Measurements from ENCODE around the gene USP19. TPM values are rescaled to one million over a fixed set of nuclear protein-coding genes. Genes with fewer than 3 reads are reported as not detected.

The USP19 gene
- total RNA-seq, 1 experiment from 2014 or later: 92.8 TPM

DNA sequence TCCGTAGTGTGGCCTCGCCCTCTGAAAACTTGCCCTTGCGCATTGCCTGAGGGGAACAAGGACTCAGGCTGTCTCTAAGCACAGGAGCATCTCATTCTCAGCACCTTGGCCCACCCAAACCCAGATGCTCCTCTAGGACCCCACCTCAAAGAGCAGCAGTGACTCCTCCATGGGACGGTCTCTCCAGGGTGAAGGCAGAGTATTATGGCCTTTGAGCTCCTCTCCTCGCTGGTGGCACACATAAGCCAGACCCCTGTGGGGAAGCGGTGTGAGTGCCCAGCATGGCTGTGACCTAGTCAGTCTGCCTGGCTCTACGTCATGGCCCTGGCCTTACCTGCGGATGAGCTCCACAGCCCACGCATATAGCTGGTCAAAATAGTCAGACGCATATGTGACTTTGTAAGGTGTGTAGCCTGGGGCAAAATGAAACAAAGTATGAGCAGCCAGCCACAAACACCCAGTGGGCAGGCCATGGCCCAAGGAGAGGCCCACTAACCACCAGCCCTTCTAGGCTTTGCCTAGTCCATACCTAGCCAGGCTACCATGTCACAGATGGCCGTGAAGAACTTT is 20.5 kb downstream of the USP19 start (continued):
- TF ChIP-seq EGR1 (IDR thresholded peaks at IDR 0.05; ENCODE audit: low read depth): no peak
- TF ChIP-seq YY1 (IDR thresholded peaks at IDR 0.05; ENCODE audit: extremely low read depth, insufficient replicate concordance, low read depth, low read length): no peak
- no peak for TF ChIP-seq SIN3A (IDR thresholded peaks at IDR 0.05; ENCODE audit: low read depth)
- TF ChIP-seq CEBPB (IDR thresholded peaks at IDR 0.05; ENCODE audit: low read depth): no peak
- no peak for TF ChIP-seq POLR2A (IDR thresholded peaks at IDR 0.05; ENCODE audit: borderline replicate concordance, extremely low read depth, insufficient read depth, insufficient read length)
- TF ChIP-seq, protein P1, sequence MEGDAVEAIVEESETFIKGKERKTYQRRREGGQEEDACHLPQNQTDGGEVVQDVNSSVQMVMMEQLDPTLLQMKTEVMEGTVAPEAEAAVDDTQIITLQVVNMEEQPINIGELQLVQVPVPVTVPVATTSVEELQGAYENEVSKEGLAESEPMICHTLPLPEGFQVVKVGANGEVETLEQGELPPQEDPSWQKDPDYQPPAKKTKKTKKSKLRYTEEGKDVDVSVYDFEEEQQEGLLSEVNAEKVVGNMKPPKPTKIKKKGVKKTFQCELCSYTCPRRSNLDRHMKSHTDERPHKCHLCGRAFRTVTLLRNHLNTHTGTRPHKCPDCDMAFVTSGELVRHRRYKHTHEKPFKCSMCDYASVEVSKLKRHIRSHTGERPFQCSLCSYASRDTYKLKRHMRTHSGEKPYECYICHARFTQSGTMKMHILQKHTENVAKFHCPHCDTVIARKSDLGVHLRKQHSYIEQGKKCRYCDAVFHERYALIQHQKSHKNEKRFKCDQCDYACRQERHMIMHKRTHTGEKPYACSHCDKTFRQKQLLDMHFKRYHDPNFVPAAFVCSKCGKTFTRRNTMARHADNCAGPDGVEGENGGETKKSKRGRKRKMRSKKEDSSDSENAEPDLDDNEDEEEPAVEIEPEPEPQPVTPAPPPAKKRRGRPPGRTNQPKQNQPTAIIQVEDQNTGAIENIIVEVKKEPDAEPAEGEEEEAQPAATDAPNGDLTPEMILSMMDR (IDR thresholded peaks at IDR 0.05 in 2 of 3, conservative IDR thresholded peaks at IDR 0.05 in 1 of 3; ENCODE audit: borderline replicate concordance in 1 of 3, insufficient read depth in 1 of 3, low read depth in 2 of 3, low read length in 2 of 3): no peak
- TF ChIP-seq SP1 (IDR thresholded peaks at IDR 0.05; ENCODE audit: low read depth): no peak
- TF ChIP-seq ELF1 (IDR thresholded peaks at IDR 0.05; ENCODE audit: borderline replicate concordance, low read depth): no peak

DNA sequence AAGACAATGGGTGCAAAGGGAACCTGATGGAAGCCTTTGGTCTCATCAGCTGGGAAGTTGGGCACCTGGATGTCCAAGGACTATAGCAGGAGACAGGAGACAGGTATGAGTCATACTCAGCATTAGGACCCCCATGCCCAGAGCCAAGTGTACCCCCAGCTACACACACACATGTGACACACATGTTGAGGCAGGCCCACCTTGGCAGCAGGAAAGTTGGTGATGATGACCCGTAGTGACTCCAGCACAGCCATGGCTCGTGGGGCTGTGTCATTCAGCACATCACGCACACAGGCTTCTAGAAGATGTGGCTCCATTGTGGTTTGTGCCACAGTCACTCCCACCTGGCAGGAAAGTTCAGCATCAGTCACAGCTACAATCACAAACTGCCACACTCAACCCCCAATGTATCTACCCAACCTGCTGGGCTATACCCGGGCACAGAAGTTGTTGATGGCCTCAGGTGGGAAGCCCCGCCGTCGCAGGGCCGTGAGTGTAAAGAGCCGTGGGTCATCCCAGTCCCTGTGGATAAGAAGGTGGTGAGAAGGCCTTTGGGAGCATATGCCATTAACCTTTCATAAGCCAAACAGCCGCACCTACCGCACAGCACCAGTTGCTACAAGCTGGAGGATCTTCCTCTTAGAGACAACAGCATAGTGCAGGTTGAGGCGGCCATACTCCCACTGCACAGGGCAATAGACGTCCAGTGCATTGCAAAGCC is 21.6 kb downstream of the USP19 start:
- intact Hi-C loops (cut with micrococcal nuclease): no loop called here
- Histone ChIP-seq H3K27me3 (ENCODE audit: insufficient read depth, low read length) (no peaks in the 10 kb centered on the region), H3K27ac (ENCODE audit: low read depth, low read length) (no peak overlapping the region), H2AFZ (ENCODE audit: low read depth, low read length, poor library complexity, severe bottlenecking) (no peak overlapping the region), H3K36me3 (ENCODE audit: control insufficient read depth in 1 of 2, insufficient read depth in 2 of 2, low read length in 2 of 2) (peaks cover 40 to 43% of the 10 kb centered on the region in 2 experiments), H3K9me3 (ENCODE audit: control insufficient read depth in 1 of 2, insufficient read depth in 1 of 2, low read depth in 1 of 2, low read length in 2 of 2) (no peaks in the 10 kb centered on the region), H3K79me2 (ENCODE audit: insufficient read depth, low read length) (peaks cover 19% of the 10 kb centered on the region), H3K9ac (ENCODE audit: low read length) (no peak overlapping the region), H4K20me1 (ENCODE audit: insufficient read depth) (no peaks in the 10 kb centered on the region), H3K4me2 (ENCODE audit: low read length) (no peak overlapping the region), H3K9me2 (ENCODE audit: insufficient read depth) (no peaks in the 10 kb centered on the region), H3K4me1 (ENCODE audit: control insufficient read depth in 1 of 2, insufficient read depth in 2 of 2, low read length in 2 of 2) (peaks cover 7 to 25% of the 10 kb centered on the region in 2 experiments; a peak in 3 of 4 replicates), H3K4me3 (replicated peaks in 1 of 2; ENCODE audit: low read depth in 1 of 2, low read length in 2 of 2) (no peak overlapping the region)
- TF ChIP-seq POLR2AphosphoS5 (IDR thresholded peaks at IDR 0.05; ENCODE audit: low read depth, low read length) (no peak), EZH2 (IDR thresholded peaks at IDR 0.05) (no peak), ZFX (IDR thresholded peaks at IDR 0.05) (no peak), JUND (IDR thresholded peaks at IDR 0.05) (no peak), RAD21 (IDR thresholded peaks at IDR 0.05; ENCODE audit: low read depth) (no peak)
- TF ChIP-seq, protein P2, sequence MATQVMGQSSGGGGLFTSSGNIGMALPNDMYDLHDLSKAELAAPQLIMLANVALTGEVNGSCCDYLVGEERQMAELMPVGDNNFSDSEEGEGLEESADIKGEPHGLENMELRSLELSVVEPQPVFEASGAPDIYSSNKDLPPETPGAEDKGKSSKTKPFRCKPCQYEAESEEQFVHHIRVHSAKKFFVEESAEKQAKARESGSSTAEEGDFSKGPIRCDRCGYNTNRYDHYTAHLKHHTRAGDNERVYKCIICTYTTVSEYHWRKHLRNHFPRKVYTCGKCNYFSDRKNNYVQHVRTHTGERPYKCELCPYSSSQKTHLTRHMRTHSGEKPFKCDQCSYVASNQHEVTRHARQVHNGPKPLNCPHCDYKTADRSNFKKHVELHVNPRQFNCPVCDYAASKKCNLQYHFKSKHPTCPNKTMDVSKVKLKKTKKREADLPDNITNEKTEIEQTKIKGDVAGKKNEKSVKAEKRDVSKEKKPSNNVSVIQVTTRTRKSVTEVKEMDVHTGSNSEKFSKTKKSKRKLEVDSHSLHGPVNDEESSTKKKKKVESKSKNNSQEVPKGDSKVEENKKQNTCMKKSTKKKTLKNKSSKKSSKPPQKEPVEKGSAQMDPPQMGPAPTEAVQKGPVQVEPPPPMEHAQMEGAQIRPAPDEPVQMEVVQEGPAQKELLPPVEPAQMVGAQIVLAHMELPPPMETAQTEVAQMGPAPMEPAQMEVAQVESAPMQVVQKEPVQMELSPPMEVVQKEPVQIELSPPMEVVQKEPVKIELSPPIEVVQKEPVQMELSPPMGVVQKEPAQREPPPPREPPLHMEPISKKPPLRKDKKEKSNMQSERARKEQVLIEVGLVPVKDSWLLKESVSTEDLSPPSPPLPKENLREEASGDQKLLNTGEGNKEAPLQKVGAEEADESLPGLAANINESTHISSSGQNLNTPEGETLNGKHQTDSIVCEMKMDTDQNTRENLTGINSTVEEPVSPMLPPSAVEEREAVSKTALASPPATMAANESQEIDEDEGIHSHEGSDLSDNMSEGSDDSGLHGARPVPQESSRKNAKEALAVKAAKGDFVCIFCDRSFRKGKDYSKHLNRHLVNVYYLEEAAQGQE (IDR thresholded peaks at IDR 0.05; ENCODE audit: low read depth): no peak
- TF ChIP-seq, protein P3, sequence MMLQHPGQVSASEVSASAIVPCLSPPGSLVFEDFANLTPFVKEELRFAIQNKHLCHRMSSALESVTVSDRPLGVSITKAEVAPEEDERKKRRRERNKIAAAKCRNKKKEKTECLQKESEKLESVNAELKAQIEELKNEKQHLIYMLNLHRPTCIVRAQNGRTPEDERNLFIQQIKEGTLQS (IDR thresholded peaks at IDR 0.05): no peak
- ChIA-PET RAD21 (ENCODE audit: low non-redundant PET in 1 of 2, low total read pairs in 2 of 2, uncharacterized antibody in 2 of 2, unreplicated experiment in 2 of 2) (no interaction called here), POLR2A (no interaction called here), CTCF (no interaction called here)
- DNase-seq (ENCODE audit: low read depth, low spot score) (no peak), ATAC-seq (no peak)
- BruUV-seq (replicated peaks): TSS peak; percentile 0
